HCT116 (cell line): Measurements from ENCODE around the gene ADGRB3. TPM values are rescaled to one million over a fixed set of nuclear protein-coding genes. Genes with fewer than 3 reads are reported as not detected.

ENCODE experiments used
- ATAC-seq: fragments of 200-7000 bp; cut with Tn5 transposase; 2 replicates; pipeline ENCODE4 v1.9.1; 2020; ENCODE audit warnings: mild to moderate bottlenecking, moderate library complexity
- BruUV-seq: library from RNA; stranded (reverse); fragments of 400-500 nt; replicated peaks from 2 replicates; lab custom pipeline; 2021; lab: Mats Ljungman, UMichigan
- CTCF ChIA-PET: fragments of 300-600 bp; sonication (Branson Sonifier 250); formaldehyde crosslinking; loops from one replicate; lab custom pipeline; 2021; ENCODE audit warnings: antibody characterized with exemption; lab: Charles Lee
- POLR2A ChIA-PET: fragments of 300-600, 350-600 bp; sonication (Branson Sonifier 250); formaldehyde crosslinking; loops from one replicate; lab custom pipeline; 2021; ENCODE audit warnings: antibody characterized with exemption; lab: Charles Lee
- RAD21 ChIA-PET, 2 experiments: fragments of 300-600 bp; sonication (Branson Sonifier 250); formaldehyde crosslinking; loops; one replicate each; lab custom pipeline; 2023; ENCODE audit warnings: low total read pairs in 2 of 2; ENCODE audit not compliant: uncharacterized antibody in 2 of 2, unreplicated experiment in 2 of 2, low non-redundant PET in 1 of 2; lab: Charles Lee
- DNase-seq: peaks from one replicate; pipeline ENCODE4 v3.0.0-alpha.2; 2010; ENCODE audit warnings: low read depth, low spot score
- H2AFZ ChIP-seq: fragments of 200-600 bp; shearing (Covaris generic), sonication (generic); 2 replicates; pipeline ENCODE4 v1.6.1; 2017; ENCODE audit warnings: low read depth, mixed run types, mixed read lengths, antibody characterized with exemption, low read length; ENCODE audit not compliant: poor library complexity, severe bottlenecking
- H3K27ac ChIP-seq: 2 replicates; pipeline ENCODE4 v1.5.1; 2012; ENCODE audit warnings: low read depth, low read length
- H3K27me3 ChIP-seq: fragments of 200-600 bp; sonication (generic); 2 replicates; pipeline ENCODE4 v1.6.1; 2016; ENCODE audit warnings: mixed run types, low read length, mixed read lengths; ENCODE audit not compliant: insufficient read depth
- H3K36me3 ChIP-seq, 2 experiments: fragments of 200-500 bp in 1 of 2; fragments of 200-600 bp in 1 of 2; sonication (Bioruptor generic) in 1 of 2; sonication (generic) in 1 of 2; 2 replicates each; pipeline versions ENCODE4 v1.5.1 to v1.6.1; 2014 to 2016; ENCODE audit warnings: low read length in 2 of 2, inconsistent platforms in 1 of 2, mixed read lengths in 1 of 2, mixed run types in 1 of 2; ENCODE audit not compliant: insufficient read depth in 2 of 2, control insufficient read depth in 1 of 2
- H3K4me1 ChIP-seq, 2 experiments: fragments of 200-600 bp in 1 of 2; sonication (generic) in 1 of 2; 2 replicates each; pipeline versions ENCODE4 v1.5.1 to v1.6.1; 2012 to 2017; ENCODE audit warnings: low read length in 2 of 2, inconsistent platforms in 1 of 2, mild to moderate bottlenecking in 1 of 2, mixed read lengths in 1 of 2, mixed run types in 1 of 2, moderate library complexity in 1 of 2; ENCODE audit not compliant: insufficient read depth in 2 of 2, control insufficient read depth in 1 of 2
- H3K4me2 ChIP-seq: fragments of 200-600 bp; sonication (generic); 2 replicates; pipeline ENCODE4 v1.6.1; 2017; ENCODE audit warnings: mixed run types, low read length, mixed read lengths
- H3K4me3 ChIP-seq, 2 experiments: fragments of 200-600 bp in 1 of 2; sonication (generic) in 1 of 2; replicated peaks in 1 of 2; 2 replicates each; pipeline ENCODE4 v1.5.1; 2011 to 2016; ENCODE audit warnings: low read length in 2 of 2, control low read depth in 1 of 2, low read depth in 1 of 2, mild to moderate bottlenecking in 1 of 2, mixed read lengths in 1 of 2, mixed run types in 1 of 2
- H3K79me2 ChIP-seq: fragments of 200-600 bp; sonication (generic); 2 replicates; pipeline ENCODE4 v1.6.1; 2017; ENCODE audit warnings: mild to moderate bottlenecking, mixed run types, low read length, moderate library complexity, mixed read lengths; ENCODE audit not compliant: insufficient read depth
- H3K9ac ChIP-seq: fragments of 200-600 bp; sonication (generic); 2 replicates; pipeline ENCODE4 v1.6.1; 2016; ENCODE audit warnings: low read length, mixed read lengths
- H3K9me2 ChIP-seq: fragments of 200-600 bp; sonication (generic), shearing (Covaris generic); 2 replicates; pipeline ENCODE4 v1.6.1; 2017; ENCODE audit warnings: mixed run types, mild to moderate bottlenecking, moderate library complexity; ENCODE audit not compliant: insufficient read depth
- H3K9me3 ChIP-seq, 2 experiments: fragments of 200-500 bp in 1 of 2; fragments of 200-600 bp in 1 of 2; sonication (Bioruptor generic) in 1 of 2; sonication (generic) in 1 of 2; 2 replicates each; pipeline ENCODE4 v1.6.1; 2014 to 2017; ENCODE audit warnings: low read length in 2 of 2, mixed read lengths in 2 of 2, inconsistent platforms in 1 of 2, low read depth in 1 of 2, mild to moderate bottlenecking in 1 of 2, mixed run types in 1 of 2, moderate library complexity in 1 of 2; ENCODE audit not compliant: control insufficient read depth in 1 of 2, insufficient read depth in 1 of 2
- H4K20me1 ChIP-seq: fragments of 200-600 bp; sonication (generic), shearing (Covaris generic); 2 replicates; pipeline ENCODE4 v1.6.1; 2017; ENCODE audit warnings: mixed run types, mild to moderate bottlenecking, moderate library complexity; ENCODE audit not compliant: insufficient read depth
- CBX3 ChIP-seq: IDR thresholded peaks from 2 replicates; pipeline ENCODE4 v1.6.1; 2012; ENCODE audit warnings: low read depth
- EGR1 ChIP-seq: IDR thresholded peaks from 2 replicates; pipeline ENCODE4 v1.6.1; 2012; ENCODE audit warnings: low read depth
- ELF1 ChIP-seq: IDR thresholded peaks from 2 replicates; pipeline ENCODE4 v1.6.1; 2012; ENCODE audit warnings: low read depth, borderline replicate concordance
- EZH2phosphoT487 ChIP-seq: fragments of 200-600 bp; IDR thresholded peaks from 2 replicates; pipeline ENCODE4 v1.6.1; 2018; ENCODE audit warnings: antibody characterized with exemption, borderline replicate concordance
- intact Hi-C: fragments of 100-400 bp; cut with micrococcal nuclease; formaldehyde crosslinking; loops from 2 replicates; pipeline ENCODE4 v1.10.0; 2022
- total RNA-seq: library from RNA; stranded (reverse); gene quantifications from one replicate; pipeline ENCODE4 v1.2.1, GENCODE V29; 2021; ENCODE audit not compliant: unreplicated experiment
- TF ChIP-seq, protein P1 (sequence below): IDR thresholded peaks from 2 replicates; pipeline ENCODE4 v1.6.1; 2012; ENCODE audit warnings: low read depth

Gene ADGRB3
- total RNA-seq, 1 experiment from 2014 or later, result not detected

DNA sequence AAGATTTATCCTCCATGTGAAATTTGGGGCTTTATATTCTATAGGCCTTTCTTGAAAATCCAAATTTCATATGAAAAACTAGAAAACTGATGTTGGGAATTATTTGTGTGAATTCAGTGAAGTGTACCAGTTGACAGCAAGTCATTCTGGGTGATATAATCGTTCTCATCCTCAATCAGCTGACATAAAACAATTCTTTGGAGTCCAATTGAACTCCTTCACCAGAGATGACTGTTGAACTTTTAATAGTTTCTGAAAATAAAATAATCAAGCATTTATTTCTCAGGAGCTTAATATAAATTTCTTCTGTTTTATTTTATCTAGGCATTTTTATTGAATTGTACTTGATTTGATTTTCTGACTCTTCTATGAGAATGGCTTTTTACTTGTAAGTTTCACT is 92.6 kb downstream of the ADGRB3 start:
- no peaks in the 10 kb centered on the region for H3K27me3 ChIP-seq
- RAD21 ChIA-PET, result no interaction called here
- ATAC-seq (no peak), DNase-seq (no peak)
- H4K20me1 ChIP-seq, result no peaks in the 10 kb centered on the region
- H2AFZ ChIP-seq, result no peak overlapping the region
- no peak overlapping the region for H3K4me3 ChIP-seq
- no peaks in the 10 kb centered on the region for H3K4me1 ChIP-seq
- CTCF ChIA-PET, result no interaction called here
- no peaks in the 10 kb centered on the region for H3K79me2 ChIP-seq
- intact Hi-C loops, result no loop called here
- TF ChIP-seq EGR1 (no peak), EZH2phosphoT487 (no peak), ELF1 (no peak), CBX3 (no peak)
- TF ChIP-seq, protein P1, sequence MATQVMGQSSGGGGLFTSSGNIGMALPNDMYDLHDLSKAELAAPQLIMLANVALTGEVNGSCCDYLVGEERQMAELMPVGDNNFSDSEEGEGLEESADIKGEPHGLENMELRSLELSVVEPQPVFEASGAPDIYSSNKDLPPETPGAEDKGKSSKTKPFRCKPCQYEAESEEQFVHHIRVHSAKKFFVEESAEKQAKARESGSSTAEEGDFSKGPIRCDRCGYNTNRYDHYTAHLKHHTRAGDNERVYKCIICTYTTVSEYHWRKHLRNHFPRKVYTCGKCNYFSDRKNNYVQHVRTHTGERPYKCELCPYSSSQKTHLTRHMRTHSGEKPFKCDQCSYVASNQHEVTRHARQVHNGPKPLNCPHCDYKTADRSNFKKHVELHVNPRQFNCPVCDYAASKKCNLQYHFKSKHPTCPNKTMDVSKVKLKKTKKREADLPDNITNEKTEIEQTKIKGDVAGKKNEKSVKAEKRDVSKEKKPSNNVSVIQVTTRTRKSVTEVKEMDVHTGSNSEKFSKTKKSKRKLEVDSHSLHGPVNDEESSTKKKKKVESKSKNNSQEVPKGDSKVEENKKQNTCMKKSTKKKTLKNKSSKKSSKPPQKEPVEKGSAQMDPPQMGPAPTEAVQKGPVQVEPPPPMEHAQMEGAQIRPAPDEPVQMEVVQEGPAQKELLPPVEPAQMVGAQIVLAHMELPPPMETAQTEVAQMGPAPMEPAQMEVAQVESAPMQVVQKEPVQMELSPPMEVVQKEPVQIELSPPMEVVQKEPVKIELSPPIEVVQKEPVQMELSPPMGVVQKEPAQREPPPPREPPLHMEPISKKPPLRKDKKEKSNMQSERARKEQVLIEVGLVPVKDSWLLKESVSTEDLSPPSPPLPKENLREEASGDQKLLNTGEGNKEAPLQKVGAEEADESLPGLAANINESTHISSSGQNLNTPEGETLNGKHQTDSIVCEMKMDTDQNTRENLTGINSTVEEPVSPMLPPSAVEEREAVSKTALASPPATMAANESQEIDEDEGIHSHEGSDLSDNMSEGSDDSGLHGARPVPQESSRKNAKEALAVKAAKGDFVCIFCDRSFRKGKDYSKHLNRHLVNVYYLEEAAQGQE, result no peak
- POLR2A ChIA-PET, result no interaction called here
- H3K9me2 ChIP-seq, result no peaks in the 10 kb centered on the region
- no TSS peak for BruUV-seq
- peaks cover 4 to 12% of the 10 kb centered on the region in 2 experiments; a peak in 2 of 4 replicates for H3K9me3 ChIP-seq
- H3K4me2 ChIP-seq, result no peak overlapping the region
- no peaks in the 10 kb centered on the region for H3K36me3 ChIP-seq
- H3K27ac ChIP-seq, result no peak overlapping the region
- H3K9ac ChIP-seq, result no peak overlapping the region
